Measurements from ENCODE around the gene FRMD4A. TPM values are rescaled to one million over a fixed set of nuclear protein-coding genes. Genes with fewer than 3 reads are reported as not detected.

FRMD4A gene
- total RNA-seq (2014; rRNA removed; shearing (Covaris generic)) (0.36 TPM in 1 of 2 replicates, not detected in the other), total RNA-seq (2022) (0.17 TPM in 1 of 2 replicates, not detected in the other), Bru-seq, nascent RNA (percentile 12 among the genes with signal in this experiment), BruChase-seq, experiment 1, labeled RNA remaining after a 6-hour chase (percentile 15 among the genes with signal in this experiment), BruChase-seq, experiment 2, labeled RNA remaining after a 2-hour chase (percentile 16 among the genes with signal in this experiment)
- long read RNA-seq, partial matches to known transcripts: 0 of 2 reads
- long read RNA-seq, other reads (novel, unspliced or antisense): 2 of 2 reads

- Histone ChIP-seq H3K36me3 (ENCODE audit: insufficient read depth, low read length) (no peaks in the 10 kb centered on the region), H2AFZ (ENCODE audit: low read length) (no peak within 1 kb of the TSS), H3K4me1 (ENCODE audit: insufficient read depth, low read length, poor library complexity, severe bottlenecking) (no peaks in the 10 kb centered on the region), H3K9me3 (ENCODE audit: low read length) (no peaks in the 10 kb centered on the region), H3K27ac (ENCODE audit: low read depth, low read length, poor library complexity, severe bottlenecking) (no peak within 1 kb of the TSS), H3K79me2 (ENCODE audit: insufficient read depth, low read depth, low read length) (no peaks in the 10 kb centered on the region), H3K9me2 (ENCODE audit: insufficient read depth, low read length) (no peaks in the 10 kb centered on the region), H3K4me2 (ENCODE audit: low read length) (no peak within 1 kb of the TSS), H3K4me3 (ENCODE audit: low read depth, low read length, poor library complexity, severe bottlenecking) (no peak within 1 kb of the TSS), H4K20me1 (ENCODE audit: insufficient read depth, low read length) (no peaks in the 10 kb centered on the region)
- POLR2A ChIA-PET: no interaction called here
- intact Hi-C loops (cut with micrococcal nuclease; ENCODE audit: unreplicated experiment): no loop called here
- CTCF ChIA-PET (ENCODE audit: unreplicated experiment): no interaction called here
- BruUV-seq (replicated peaks): no TSS peak
- no peak for DNase-seq (ENCODE audit: low spot score)
- no peak for TF ChIP-seq EZH2phosphoT487 (IDR thresholded peaks at IDR 0.05; ENCODE audit: borderline replicate concordance, low read depth, low read length)
- TF ChIP-seq CTCF (conservative IDR thresholded peaks at IDR 0.05; ENCODE audit: low read length): no peak
These were observed at the start of gene FRMD4A for GRCh38 chr10:14330388-14331061. FRMD4A (minus strand) TSS chr10:14330924.

- BruUV-seq (replicated peaks): no TSS peak
- Histone ChIP-seq H3K27ac (ENCODE audit: low read depth, low read length, poor library complexity, severe bottlenecking) (no peak overlapping the region), H3K79me2 (ENCODE audit: insufficient read depth, low read depth, low read length) (no peaks in the 10 kb centered on the region), H4K20me1 (ENCODE audit: insufficient read depth, low read length) (no peaks in the 10 kb centered on the region), H3K4me3 (ENCODE audit: low read depth, low read length, poor library complexity, severe bottlenecking) (no peak overlapping the region), H3K4me2 (ENCODE audit: low read length) (no peak overlapping the region), H3K36me3 (ENCODE audit: insufficient read depth, low read length) (no peaks in the 10 kb centered on the region), H2AFZ (ENCODE audit: low read length) (no peak overlapping the region), H3K9me2 (ENCODE audit: insufficient read depth, low read length) (no peaks in the 10 kb centered on the region), H3K4me1 (ENCODE audit: insufficient read depth, low read length, poor library complexity, severe bottlenecking) (no peaks in the 10 kb centered on the region), H3K9me3 (ENCODE audit: low read length) (no peaks in the 10 kb centered on the region)
- TF ChIP-seq CTCF (conservative IDR thresholded peaks at IDR 0.05; ENCODE audit: low read length): no peak
- no peak for TF ChIP-seq EZH2phosphoT487 (IDR thresholded peaks at IDR 0.05; ENCODE audit: borderline replicate concordance, low read depth, low read length)
- DNase-seq (ENCODE audit: low spot score): no peak
- CTCF ChIA-PET (ENCODE audit: unreplicated experiment): no interaction called here
- POLR2A ChIA-PET: interaction anchor here (0.5 to 0.6 kb wide), 2 partner anchors 133 to 671 kb away, joined by 4 to 5 read pairs; no protein-coding TSS in a partner anchor
- intact Hi-C loops (cut with micrococcal nuclease; ENCODE audit: unreplicated experiment): no loop called here
These were observed 49.0 kb upstream of the FRMD4A start for GRCh38 chr10:14379556-14380280.
